Measurements from ENCODE around the gene RBM42. TPM values are rescaled to one million over a fixed set of nuclear protein-coding genes. Genes with fewer than 3 reads are reported as not detected.

Gene RBM42
- total and polyA plus RNA-seq, 2 of the 13 experiments (the other 11 are each of a cell fraction or from before 2014, with no cell fraction given), result 27.2 to 55.3 TPM

- TF ChIP-seq, protein P1, sequence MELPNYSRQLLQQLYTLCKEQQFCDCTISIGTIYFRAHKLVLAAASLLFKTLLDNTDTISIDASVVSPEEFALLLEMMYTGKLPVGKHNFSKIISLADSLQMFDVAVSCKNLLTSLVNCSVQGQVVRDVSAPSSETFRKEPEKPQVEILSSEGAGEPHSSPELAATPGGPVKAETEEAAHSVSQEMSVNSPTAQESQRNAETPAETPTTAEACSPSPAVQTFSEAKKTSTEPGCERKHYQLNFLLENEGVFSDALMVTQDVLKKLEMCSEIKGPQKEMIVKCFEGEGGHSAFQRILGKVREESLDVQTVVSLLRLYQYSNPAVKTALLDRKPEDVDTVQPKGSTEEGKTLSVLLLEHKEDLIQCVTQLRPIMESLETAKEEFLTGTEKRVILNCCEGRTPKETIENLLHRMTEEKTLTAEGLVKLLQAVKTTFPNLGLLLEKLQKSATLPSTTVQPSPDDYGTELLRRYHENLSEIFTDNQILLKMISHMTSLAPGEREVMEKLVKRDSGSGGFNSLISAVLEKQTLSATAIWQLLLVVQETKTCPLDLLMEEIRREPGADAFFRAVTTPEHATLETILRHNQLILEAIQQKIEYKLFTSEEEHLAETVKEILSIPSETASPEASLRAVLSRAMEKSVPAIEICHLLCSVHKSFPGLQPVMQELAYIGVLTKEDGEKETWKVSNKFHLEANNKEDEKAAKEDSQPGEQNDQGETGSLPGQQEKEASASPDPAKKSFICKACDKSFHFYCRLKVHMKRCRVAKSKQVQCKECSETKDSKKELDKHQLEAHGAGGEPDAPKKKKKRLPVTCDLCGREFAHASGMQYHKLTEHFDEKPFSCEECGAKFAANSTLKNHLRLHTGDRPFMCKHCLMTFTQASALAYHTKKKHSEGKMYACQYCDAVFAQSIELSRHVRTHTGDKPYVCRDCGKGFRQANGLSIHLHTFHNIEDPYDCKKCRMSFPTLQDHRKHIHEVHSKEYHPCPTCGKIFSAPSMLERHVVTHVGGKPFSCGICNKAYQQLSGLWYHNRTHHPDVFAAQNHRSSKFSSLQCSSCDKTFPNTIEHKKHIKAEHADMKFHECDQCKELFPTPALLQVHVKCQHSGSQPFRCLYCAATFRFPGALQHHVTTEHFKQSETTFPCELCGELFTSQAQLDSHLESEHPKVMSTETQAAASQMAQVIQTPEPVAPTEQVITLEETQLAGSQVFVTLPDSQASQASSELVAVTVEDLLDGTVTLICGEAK (IDR thresholded peaks at IDR 0.05), result peak; percentile 33; the same call in 1 of the 2 replicates
- TF ChIP-seq, protein P1 (CRISPR knock-in tag; IDR thresholded peaks at IDR 0.05), result no peak
- peak; percentile 68; the same call in 1 of the 2 replicates for TF ChIP-seq ZNF687 (CRISPR knock-in tag; IDR thresholded peaks at IDR 0.05)
- TF ChIP-seq ZNF678 (CRISPR knock-in tag; IDR thresholded peaks at IDR 0.05), result 0 out of 2 replicates have a peak, but pooled peaks have one; percentile 15
- TF ChIP-seq HNF1B (CRISPR knock-in tag; IDR thresholded peaks at IDR 0.05), result peak; percentile 14; the same call in 1 of the 2 replicates
- peak; percentile 59; the same call in 1 of the 2 replicates for TF ChIP-seq SSRP1 (CRISPR knock-in tag; IDR thresholded peaks at IDR 0.05)
- TF ChIP-seq HNF4A (CRISPR knock-in tag; IDR thresholded peaks at IDR 0.05), result no peak
- no peak for TF ChIP-seq TCF7L2 (IDR thresholded peaks at IDR 0.05; ENCODE audit: low read depth, low read length)
- TF ChIP-seq ZNF296 (CRISPR knock-in tag; conservative IDR thresholded peaks at IDR 0.05), result no peak
- TF ChIP-seq AGO2 (optimal IDR thresholded peaks at IDR 0.05; ENCODE audit: low read depth, low read length), result peak; percentile 20
Measured at GRCh38 chr19:35648017-35648961, 19.5 kb downstream of the RBM42 start, which contains the start of gene COX6B1 (continued).
